Psoas muscle (tissue), 8 donors: ENCODE data around the gene LRRC55. TPM values are rescaled to one million over a fixed set of nuclear protein-coding genes. Genes with fewer than 3 reads are reported as not detected.

Experiments
- ATAC-seq, 4 donors: fragments of 200-7000 bp; cut with Tn5 transposase; one replicate each; pipeline ENCODE4 v1.9.1; 2020; ENCODE audit warnings: moderate library complexity in 3 of 4, mild to moderate bottlenecking in 2 of 4
- DNase-seq, 2 donors: peaks; one replicate each; pipeline ENCODE4 v3.0.0-alpha.2; 2020
- H3K27ac ChIP-seq: fragments of 200-600 bp; one replicate; pipeline ENCODE4 v1.8.0; 2022
- H3K27me3 ChIP-seq, 3 donors: fragments of 200-600 bp in 1 of 3; one replicate each; pipeline versions ENCODE4 v1.6.1 to v1.8.0; 2013 to 2022; ENCODE audit warnings: low read length in 2 of 3, mild to moderate bottlenecking in 2 of 3, moderate library complexity in 1 of 3; ENCODE audit not compliant: insufficient read depth in 3 of 3
- H3K36me3 ChIP-seq, 2 donors: fragments of 200-600 bp in 1 of 2; one replicate each; pipeline versions ENCODE4 v1.6.1 to v1.8.0; 2013 to 2022; ENCODE audit warnings: low read depth in 1 of 2, mild to moderate bottlenecking in 1 of 2, moderate library complexity in 1 of 2; ENCODE audit not compliant: insufficient read depth in 1 of 2
- H3K4me1 ChIP-seq: fragments of 200-600 bp; one replicate; pipeline ENCODE4 v1.8.0; 2022
- H3K4me3 ChIP-seq: fragments of 200-600 bp; one replicate; pipeline ENCODE4 v1.8.0; 2022; ENCODE audit warnings: mild to moderate bottlenecking
- H3K9me3 ChIP-seq: fragments of 200-600 bp; one replicate; pipeline ENCODE4 v1.8.0; 2022
- WGBS, 3 donors: extraction: QIAGEN DNeasy Blood & Tissue Kit; methylation state at CpG; one replicate each; pipeline versions ENCODE4 v1.1.6 to v1.1.7; 2013; 5-methylcytosine and 5-hydroxymethylcytosine counted together
- intact Hi-C, 2 donors: fragments of 100-400 bp; cut with DNase I; formaldehyde crosslinking; loops; one replicate each; pipeline versions ENCODE4 v1.11.0 to v1.14.2; 2022
- polyA plus RNA-seq, 3 donors: library from polyadenylated mRNA; stranded (reverse); fragments of 200-250 nt; gene quantifications; one replicate each; pipeline ENCODE4 v1.2.3, GENCODE V29; 2013
- total RNA-seq, 4 donors: library from RNA; stranded (reverse); fragmentation: NEBNext Ultra II Directional in 2 of 4; extraction: Animal tissue kit (Norgen Biotek cat#: 25700) in 2 of 4; gene quantifications; one replicate each; pipeline versions ENCODE4 v1.2.1 to v1.2.4, GENCODE V29; 2021 to 2023
- TF ChIP-seq, protein P1 (sequence below): fragments of 200-600 bp; IDR thresholded peaks from one replicate; pipeline ENCODE4 v1.8.0; 2022; ENCODE audit warnings: antibody characterized with exemption
- donor health status: healthy with polysubstance abuse.
- donor health status: DM: no; HTN: no; CAD: no; lungs with moderate emphysema.
- donor health status: Bipolar disorder and iron deficiency.
- donor health status: healthy.
- donor health status: DM: yes; HTN: yes; CAD: no.
- donor health status: DM: no; HTN: no; CAD: no.
- donor health status: DM: no; HTN: no; CAD: no.
- donor health status: DM: yes; HTN: yes; CAD: no.

LRRC55 gene
- total and polyA plus RNA-seq, 7 donors, result 0.04 to 0.27 (median 0.08) TPM

GRCh38 chr11:57191311-57192219 lies 9.8 kb downstream of the LRRC55 start:
- intact Hi-C loops, result no loop called here
- no peak for ATAC-seq

GRCh38 chr11:57192316-57192715 lies 10.6 kb downstream of the LRRC55 start:
- intact Hi-C loops, result no loop called here
- 71 to 81% (median 72%) methylated on average over 1 of the region's 1 CpG for WGBS, 3 donors
- Histone ChIP-seq H3K36me3 (no peaks in the 10 kb centered on the region), H3K9me3 (no peaks in the 10 kb centered on the region), H3K27ac (no peak overlapping the region), H3K4me3 (no peak overlapping the region), H3K4me1 (no peaks in the 10 kb centered on the region), H3K27me3 (no peaks in the 10 kb centered on the region)
- TF ChIP-seq, protein P1, sequence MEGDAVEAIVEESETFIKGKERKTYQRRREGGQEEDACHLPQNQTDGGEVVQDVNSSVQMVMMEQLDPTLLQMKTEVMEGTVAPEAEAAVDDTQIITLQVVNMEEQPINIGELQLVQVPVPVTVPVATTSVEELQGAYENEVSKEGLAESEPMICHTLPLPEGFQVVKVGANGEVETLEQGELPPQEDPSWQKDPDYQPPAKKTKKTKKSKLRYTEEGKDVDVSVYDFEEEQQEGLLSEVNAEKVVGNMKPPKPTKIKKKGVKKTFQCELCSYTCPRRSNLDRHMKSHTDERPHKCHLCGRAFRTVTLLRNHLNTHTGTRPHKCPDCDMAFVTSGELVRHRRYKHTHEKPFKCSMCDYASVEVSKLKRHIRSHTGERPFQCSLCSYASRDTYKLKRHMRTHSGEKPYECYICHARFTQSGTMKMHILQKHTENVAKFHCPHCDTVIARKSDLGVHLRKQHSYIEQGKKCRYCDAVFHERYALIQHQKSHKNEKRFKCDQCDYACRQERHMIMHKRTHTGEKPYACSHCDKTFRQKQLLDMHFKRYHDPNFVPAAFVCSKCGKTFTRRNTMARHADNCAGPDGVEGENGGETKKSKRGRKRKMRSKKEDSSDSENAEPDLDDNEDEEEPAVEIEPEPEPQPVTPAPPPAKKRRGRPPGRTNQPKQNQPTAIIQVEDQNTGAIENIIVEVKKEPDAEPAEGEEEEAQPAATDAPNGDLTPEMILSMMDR, result no peak
- DNase-seq (no peak), ATAC-seq (no peak)

More at GRCh38 chr11:57191311-57192219, 9.8 kb downstream of the LRRC55 start:
- Histone ChIP-seq H3K36me3 (no peaks in the 10 kb centered on the region), H3K27ac (no peak overlapping the region), H3K9me3 (no peaks in the 10 kb centered on the region), H3K4me1 (no peaks in the 10 kb centered on the region), H3K4me3 (no peak overlapping the region), H3K27me3 (no peaks in the 10 kb centered on the region)
- WGBS, 3 donors, result 64 to 72% (median 71%) methylated on average over 9 of the region's 9 CpGs
- TF ChIP-seq, protein P1, result no peak
- no peak for DNase-seq

DNA sequence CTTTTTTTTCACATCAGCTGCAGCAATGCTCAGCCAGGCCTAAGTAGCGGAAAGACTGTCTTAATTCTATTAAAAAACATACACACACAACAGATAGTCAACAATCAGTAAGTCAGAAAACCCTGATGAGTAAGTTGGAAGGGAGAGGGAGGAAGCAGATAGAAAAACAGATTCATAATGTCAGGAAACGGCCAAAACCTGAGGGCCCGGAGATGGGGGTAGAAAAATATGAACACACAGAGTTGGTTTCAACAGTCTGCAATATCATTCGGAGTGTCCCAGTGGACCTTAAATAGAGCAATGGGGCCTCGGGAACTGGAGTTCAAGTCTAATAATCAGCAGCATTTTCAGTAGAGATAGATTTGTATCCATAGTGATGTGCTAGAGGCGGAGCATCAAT lies 14.8 kb downstream of the LRRC55 start:
- intact Hi-C loops, result loop anchor here in 1 of 2 donors (5.0 kb wide), 1 partner anchor 64 kb away; no protein-coding TSS in a partner anchor
- WGBS, 3 donors, result 58 to 68% (median 61%) methylated on average over 6 of the region's 6 CpGs
- ATAC-seq, result no peak
- no peaks in the 10 kb centered on the region for H3K36me3 ChIP-seq
- H3K4me3 ChIP-seq, result no peak overlapping the region
- no peak overlapping the region for H3K27ac ChIP-seq
- no peaks in the 10 kb centered on the region for H3K9me3 ChIP-seq
- H3K4me1 ChIP-seq, result peaks cover 5% of the 10 kb centered on the region
- TF ChIP-seq, protein P1, result no peak
- no peaks in the 10 kb centered on the region for H3K27me3 ChIP-seq
- DNase-seq, result no peak

DNA sequence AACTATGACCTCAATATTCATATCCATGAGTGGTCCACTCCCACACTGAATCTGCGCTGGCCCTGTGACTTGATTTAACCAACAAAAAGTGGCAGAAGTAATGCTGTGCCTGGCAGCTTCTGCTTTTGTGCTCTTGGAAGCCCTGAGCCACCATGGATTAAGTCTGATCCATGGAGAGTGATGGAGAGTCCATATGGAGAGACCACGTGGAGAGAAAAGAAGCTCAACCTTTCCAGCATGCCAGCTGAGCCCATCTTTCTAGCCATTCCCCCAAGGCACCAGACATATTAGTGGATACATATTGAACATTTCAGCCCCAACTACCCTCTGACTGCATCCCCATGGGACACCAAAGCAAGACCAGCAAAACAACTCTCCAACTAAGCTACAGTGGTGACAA lies 16.0 kb downstream of the LRRC55 start:
- WGBS, 3 donors, result 54 to 63% (median 61%) methylated on average over 2 of the region's 2 CpGs
- ATAC-seq, result no peak
- DNase-seq, result no peak
- peaks cover 12% of the 10 kb centered on the region for H3K4me1 ChIP-seq
- intact Hi-C loops, result loop anchor here in 1 of 2 donors (5.0 kb wide), 1 partner anchor 65 kb away; no protein-coding TSS in a partner anchor
- H3K9me3 ChIP-seq, result no peaks in the 10 kb centered on the region
- H3K27ac ChIP-seq, result no peak overlapping the region
- H3K4me3 ChIP-seq, result no peak overlapping the region
- peaks cover 0 to 6% (median 0%) of the 10 kb centered on the region in 3 donors for H3K27me3 ChIP-seq
- no peaks in the 10 kb centered on the region for H3K36me3 ChIP-seq
- TF ChIP-seq, protein P1, result no peak
